ENCODE data around the gene TNFSF12.
"Not testable (repeated sequence)": the region's sequence is repeated elsewhere in the genome, so short reads cannot be mapped to it uniquely, and the experiment has no call there.

Gene TNFSF12

GRCh38 chr17:7588553-7589203, 39.8 kb downstream of the TNFSF12 start:
- no peak for DNase-seq

- no peak for DNase-seq
Observed at GRCh38 chr17:7589204-7589868, 40.5 kb downstream of the TNFSF12 start.

- DNase-seq: no peak
Observed at GRCh38 chr17:7589891-7590691, 41.2 kb downstream of the TNFSF12 start, which contains the start of gene SOX15. Gene SOX15 (minus strand): TSS chr17:7590094. CDS start chr17:7589676, 418 bp downstream.

- no peak for DNase-seq
Observed at GRCh38 chr17:7590743-7591142, 41.9 kb downstream of the TNFSF12 start.

GRCh38 chr17:7591596-7591995, 42.7 kb downstream of the TNFSF12 start:
- no peak for DNase-seq

GRCh38 chr17:7592422-7593021, 43.7 kb downstream of the TNFSF12 start:
- DNase-seq: no peak

- no peak for DNase-seq
Observed at GRCh38 chr17:7593296-7593695, 44.4 kb downstream of the TNFSF12 start.

- DNase-seq: not testable (repeated sequence)
Observed at GRCh38 chr17:7597561-7597960, 48.7 kb downstream of the TNFSF12 start.

- DNase-seq: no peak
Observed at GRCh38 chr17:7606280-7606679, 57.4 kb downstream of the TNFSF12 start.

Measured in AML-193 (cell line).